ENCODE data around the gene APC2. TPM values are rescaled to one million over a fixed set of nuclear protein-coding genes. Genes with fewer than 3 reads are reported as not detected.

The APC2 gene
- total RNA-seq, 1 donor from 2014 or later: 1.3 TPM

- no peaks in the 10 kb centered on the region for H3K36me3 ChIP-seq
- no peak overlapping the region for H3K27ac Mint-ChIP-seq
- no peak overlapping the region for H3K4me3 Mint-ChIP-seq
- H3K4me2 ChIP-seq: no peak overlapping the region
- peaks cover 5% of the 10 kb centered on the region for H3K36me3 Mint-ChIP-seq
- H3K27me3 ChIP-seq: peaks cover 92% of the 10 kb centered on the region
- peaks cover 13% of the 10 kb centered on the region for H4K20me1 ChIP-seq (ENCODE audit: low read depth)
- no peaks in the 10 kb centered on the region for H3K9me3 ChIP-seq (ENCODE audit: low read depth)
- no peak overlapping the region for H3K9ac ChIP-seq
- H3K79me2 ChIP-seq (ENCODE audit: low read depth): no peaks in the 10 kb centered on the region
- H3K4me3 ChIP-seq: no peak overlapping the region
- no peaks in the 10 kb centered on the region for H3K4me1 ChIP-seq
- H3K9me3 Mint-ChIP-seq: peaks cover 6% of the 10 kb centered on the region
- peaks cover 21% of the 10 kb centered on the region for H3F3A ChIP-seq (ENCODE audit: low read depth)
- peaks cover 34% of the 10 kb centered on the region for H3K27me3 Mint-ChIP-seq (ENCODE audit: insufficient read depth, low read depth)
- DNase-seq (ENCODE audit: low spot score): no peak
- TF ChIP-seq CTCF (IDR thresholded peaks at IDR 0.05) (no peak), EZH2phosphoT487 (IDR thresholded peaks at IDR 0.05) (no peak), EZH2 (IDR thresholded peaks at IDR 0.05) (no peak)
- H3K4me1 Mint-ChIP-seq: peaks cover 9% of the 10 kb centered on the region
- no peak overlapping the region for H3K27ac ChIP-seq
- H2AFZ ChIP-seq (replicated peaks): no peak overlapping the region
These were observed 72.1 kb downstream of the APC2 start for GRCh38 chr19:1522061-1522460.

GRCh38 chr19:1522838-1523237, 72.9 kb downstream of the APC2 start:
- Mint-ChIP-seq H3K4me1 (peaks cover 9% of the 10 kb centered on the region), H3K9me3 (peaks cover 6% of the 10 kb centered on the region), H3K4me3 (no peak overlapping the region), H3K27me3 (ENCODE audit: insufficient read depth, low read depth) (peaks cover 34% of the 10 kb centered on the region), H3K36me3 (peaks cover 5% of the 10 kb centered on the region), H3K27ac (no peak overlapping the region)
- Histone ChIP-seq H3K4me2 (no peak overlapping the region), H3K9ac (no peak overlapping the region), H3K79me2 (ENCODE audit: low read depth) (no peaks in the 10 kb centered on the region), H3K36me3 (no peaks in the 10 kb centered on the region), H3K4me3 (no peak overlapping the region), H3K9me3 (ENCODE audit: low read depth) (no peaks in the 10 kb centered on the region), H3F3A (ENCODE audit: low read depth) (peaks cover 21% of the 10 kb centered on the region), H3K4me1 (no peaks in the 10 kb centered on the region), H2AFZ (replicated peaks) (no peak overlapping the region), H3K27me3 (peaks cover 94% of the 10 kb centered on the region), H4K20me1 (ENCODE audit: low read depth) (peaks cover 13% of the 10 kb centered on the region), H3K27ac (no peak overlapping the region)
- no peak for DNase-seq (ENCODE audit: low spot score)
- TF ChIP-seq CTCF (IDR thresholded peaks at IDR 0.05): no peak
- TF ChIP-seq EZH2phosphoT487 (IDR thresholded peaks at IDR 0.05): no peak
- no peak for TF ChIP-seq EZH2 (IDR thresholded peaks at IDR 0.05)

Other genes starting within 250 kb of the APC2 start
- gene STK11, start 244.3 kb upstream of the APC2 start, total RNA-seq (ENCODE audit: low replicate concordance): 27.4 and 67.3 TPM in 2 replicates
- gene CBARP, start 212.1 kb upstream of the APC2 start, total RNA-seq (ENCODE audit: low replicate concordance): 1.2 and 17.8 TPM in 2 replicates
- 7.1 and 52.0 TPM in 2 replicates for gene ATP5F1D, start 208.4 kb upstream of the APC2 start, total RNA-seq (ENCODE audit: low replicate concordance)
- 16.1 and 51.3 TPM in 2 replicates for gene MIDN, start 201.5 kb upstream of the APC2 start, total RNA-seq (ENCODE audit: low replicate concordance)
- 395 and 737 TPM in 2 replicates for gene CIRBP, start 180.8 kb upstream of the APC2 start, total RNA-seq (ENCODE audit: low replicate concordance)
- gene FAM174C, start 174.6 kb upstream of the APC2 start, total RNA-seq (ENCODE audit: low replicate concordance): 4.8 and 14.6 TPM in 2 replicates
- 13.2 and 34.7 TPM in 2 replicates for gene EFNA2, start 164.2 kb upstream of the APC2 start, total RNA-seq (ENCODE audit: low replicate concordance)
- gene NDUFS7, start 66.2 kb upstream of the APC2 start, total RNA-seq (ENCODE audit: low replicate concordance): 15.4 and 69.3 TPM in 2 replicates
- 13.8 and 53.7 TPM in 2 replicates for gene GAMT, start 48.6 kb upstream of the APC2 start, total RNA-seq (ENCODE audit: low replicate concordance)
- 107 and 121 TPM in 2 replicates for gene DAZAP1, start 42.5 kb upstream of the APC2 start, total RNA-seq (ENCODE audit: low replicate concordance)
- 1,918 and 2,648 TPM in 2 replicates for gene RPS15, start 11.7 kb upstream of the APC2 start, total RNA-seq (ENCODE audit: low replicate concordance)
- gene C19orf25, start 29.1 kb downstream of the APC2 start, total RNA-seq (ENCODE audit: low replicate concordance): 14.4 and 40.4 TPM in 2 replicates
- 3.6 and 12.5 TPM in 2 replicates for gene PCSK4, start 40.2 kb downstream of the APC2 start, total RNA-seq (ENCODE audit: low replicate concordance)
- 4.8 and 13.0 TPM in 2 replicates for gene REEP6, start 41.1 kb downstream of the APC2 start, total RNA-seq (ENCODE audit: low replicate concordance)
- gene ADAMTSL5, start 62.9 kb downstream of the APC2 start, total RNA-seq (ENCODE audit: low replicate concordance): 0.12 and 0.13 TPM in 2 replicates
- 0.81 TPM in 1 of 2 replicates, not detected in the other for gene PLK5, start 74.0 kb downstream of the APC2 start, total RNA-seq (ENCODE audit: low replicate concordance)
- 15.9 and 87.3 TPM in 2 replicates for gene MEX3D, start 118.2 kb downstream of the APC2 start, total RNA-seq (ENCODE audit: low replicate concordance)
- gene MBD3, start 142.7 kb downstream of the APC2 start, total RNA-seq (ENCODE audit: low replicate concordance): 34.2 and 117 TPM in 2 replicates
- gene UQCR11, start 155.3 kb downstream of the APC2 start, total RNA-seq (ENCODE audit: low replicate concordance): 37.4 and 51.4 TPM in 2 replicates
- 131 and 332 TPM in 2 replicates for gene TCF3, start 202.5 kb downstream of the APC2 start, total RNA-seq (ENCODE audit: low replicate concordance)